IPS-NIHi11 (cell line): ENCODE results near the gene DPH2.

ENCODE experiments used
- DNase-seq: peaks from one replicate; pipeline ENCODE4 v3.0.0; 2012; ENCODE audit warnings: mixed read lengths, low spot score

DPH2 gene

GRCh38 chr1:44000122-44000665 is 30.4 kb downstream of the DPH2 start:
- DNase-seq: no peak

GRCh38 chr1:44002165-44002564 is 32.4 kb downstream of the DPH2 start:
- no peak for DNase-seq

- DNase-seq: peak; percentile 66
Observed at GRCh38 chr1:44002606-44003157, 32.9 kb downstream of the DPH2 start.

GRCh38 chr1:44008259-44008658 is 38.4 kb downstream of the DPH2 start:
- DNase-seq: no peak

- no peak for DNase-seq
Observed at GRCh38 chr1:44010935-44011471, 41.2 kb downstream of the DPH2 start.

GRCh38 chr1:44012404-44012803 is 42.6 kb downstream of the DPH2 start:
- no peak for DNase-seq

GRCh38 chr1:44012941-44013609 is 43.3 kb downstream of the DPH2 start:
- DNase-seq: no peak

GRCh38 chr1:44013949-44014348 is 44.1 kb downstream of the DPH2 start:
- DNase-seq: no peak

- no peak for DNase-seq
Observed at GRCh38 chr1:44014365-44015104, 44.7 kb downstream of the DPH2 start.

GRCh38 chr1:44015206-44015605 is 45.4 kb downstream of the DPH2 start:
- DNase-seq: no peak

GRCh38 chr1:44016041-44016889 is 46.5 kb downstream of the DPH2 start:
- DNase-seq: no peak

- no peak for DNase-seq
Observed at GRCh38 chr1:44016890-44017400, 47.1 kb downstream of the DPH2 start.

GRCh38 chr1:44019466-44019948 is 49.7 kb downstream of the DPH2 start:
- no peak for DNase-seq

- no peak for DNase-seq
Observed at GRCh38 chr1:44020464-44020863, 50.7 kb downstream of the DPH2 start.

GRCh38 chr1:44021156-44021555 is 51.3 kb downstream of the DPH2 start:
- DNase-seq: no peak

- DNase-seq: no peak
Observed at GRCh38 chr1:44021581-44022321, 51.9 kb downstream of the DPH2 start.
